Measurements from ENCODE around the gene SYP. TPM values are rescaled to one million over a fixed set of nuclear protein-coding genes. Genes with fewer than 3 reads are reported as not detected.

Gene SYP
- total and polyA plus RNA-seq, 9 of the 15 experiments (the other 6 are each of a cell fraction or from before 2014, with no cell fraction given), result 0.48 to 5.1 (median 2.6) TPM

GRCh38 chrX:49199906-49200771 is at the start of gene SYP (continued):
- no peak for TF ChIP-seq TCFL5 (CRISPR knock-in tag; conservative IDR thresholded peaks at IDR 0.05)
- TF ChIP-seq NCOA1 (IDR thresholded peaks at IDR 0.05; ENCODE audit: low read depth), result no peak
- peak; percentile 98 for TF ChIP-seq ARID4B (CRISPR knock-in tag; IDR thresholded peaks at IDR 0.05)
- peak; percentile 78; the same call in 1 of the 2 replicates for TF ChIP-seq LCOR (CRISPR knock-in tag; IDR thresholded peaks at IDR 0.05)
- TF ChIP-seq RBM17 (IDR thresholded peaks at IDR 0.05; ENCODE audit: borderline replicate concordance, low read depth, low read length), result no peak
- TF ChIP-seq TCF3 (CRISPR knock-in tag; IDR thresholded peaks at IDR 0.05), result peak; percentile 43; the same call in 1 of the 2 replicates
- TF ChIP-seq FOXM1 (IDR thresholded peaks at IDR 0.05; ENCODE audit: low read depth), result no peak
- peak; percentile 83; the same call in 1 of the 2 replicates for TF ChIP-seq FOXM1 (CRISPR knock-in tag; IDR thresholded peaks at IDR 0.05; ENCODE audit: low read depth)
- peak in 1 of 2 experiments; percentile 58; a peak in 1 of 3 replicates for TF ChIP-seq CBX3 (IDR thresholded peaks at IDR 0.05; ENCODE audit: borderline replicate concordance in 1 of 2, low read length in 2 of 2)
- no peak for TF ChIP-seq THRB (CRISPR knock-in tag; conservative IDR thresholded peaks at IDR 0.05)
- TF ChIP-seq NCOR1 (IDR thresholded peaks at IDR 0.05), result peak; percentile 7; the same call in 1 of the 2 replicates
- no peak for TF ChIP-seq POLR3A (IDR thresholded peaks at IDR 0.05; ENCODE audit: borderline replicate concordance, extremely low read depth, insufficient read depth, insufficient read length)
- TF ChIP-seq PURB (CRISPR knock-in tag; IDR thresholded peaks at IDR 0.05; ENCODE audit: low read depth), result no peak
- TF ChIP-seq, protein P1, sequence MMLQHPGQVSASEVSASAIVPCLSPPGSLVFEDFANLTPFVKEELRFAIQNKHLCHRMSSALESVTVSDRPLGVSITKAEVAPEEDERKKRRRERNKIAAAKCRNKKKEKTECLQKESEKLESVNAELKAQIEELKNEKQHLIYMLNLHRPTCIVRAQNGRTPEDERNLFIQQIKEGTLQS (IDR thresholded peaks at IDR 0.05), result no peak
- TF ChIP-seq, protein P1 (CRISPR knock-in tag; conservative IDR thresholded peaks at IDR 0.05), result 0 out of 2 replicates have a peak, but pooled peaks have one; percentile 49
- TF ChIP-seq MAFG (tag; conservative IDR thresholded peaks at IDR 0.05), result no peak
